ENCODE results near the gene ST8SIA1. TPM values are rescaled to one million over a fixed set of nuclear protein-coding genes. Genes with fewer than 3 reads are reported as not detected.

The ST8SIA1 gene
- total RNA-seq, 1 donor from 2014 or later, result 1.5 TPM

DNA sequence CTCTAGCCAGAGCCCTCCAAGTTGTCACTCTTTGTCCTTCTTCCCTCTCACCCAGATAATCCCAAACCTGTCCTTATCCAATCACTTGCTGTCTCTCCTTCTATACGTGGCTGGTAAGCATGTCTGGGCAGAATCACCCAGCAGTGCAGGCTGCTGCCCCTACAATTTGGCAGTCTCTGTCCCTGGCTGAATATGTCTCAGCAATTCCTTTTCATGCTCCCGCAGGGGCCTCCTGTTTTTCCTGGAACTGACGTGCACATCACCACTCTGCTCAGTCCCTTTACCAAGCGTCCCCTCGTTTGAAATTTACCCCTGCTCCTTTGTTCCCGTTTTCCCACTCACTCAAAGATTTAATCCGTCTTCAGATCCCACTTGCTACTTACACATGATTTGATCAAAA, 80.0 kb downstream of the ST8SIA1 start:
- intact Hi-C loops (cut with DNase I), result no loop called here
- no peak for DNase-seq (ENCODE audit: low spot score)

DNA sequence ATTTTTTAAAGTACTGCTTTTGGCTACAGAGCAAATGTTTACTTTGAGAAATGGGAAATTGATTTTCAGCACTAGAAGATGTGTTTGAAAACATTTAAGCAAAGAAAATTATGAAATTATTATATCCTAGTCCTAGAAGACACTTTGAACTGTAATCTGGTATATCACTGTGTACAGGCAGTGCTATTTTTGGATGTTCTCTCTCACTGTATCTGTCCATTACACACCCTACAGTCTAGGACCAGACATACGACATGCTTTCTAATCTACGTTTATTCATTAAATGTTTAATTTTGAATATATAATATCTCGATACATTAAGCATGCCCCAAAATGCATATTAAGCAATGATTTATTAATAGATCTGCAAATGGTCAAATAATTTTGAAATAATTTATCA, 82.5 kb downstream of the ST8SIA1 start:
- intact Hi-C loops (cut with DNase I), result no loop called here
- no peak for DNase-seq (ENCODE audit: low spot score)

DNA sequence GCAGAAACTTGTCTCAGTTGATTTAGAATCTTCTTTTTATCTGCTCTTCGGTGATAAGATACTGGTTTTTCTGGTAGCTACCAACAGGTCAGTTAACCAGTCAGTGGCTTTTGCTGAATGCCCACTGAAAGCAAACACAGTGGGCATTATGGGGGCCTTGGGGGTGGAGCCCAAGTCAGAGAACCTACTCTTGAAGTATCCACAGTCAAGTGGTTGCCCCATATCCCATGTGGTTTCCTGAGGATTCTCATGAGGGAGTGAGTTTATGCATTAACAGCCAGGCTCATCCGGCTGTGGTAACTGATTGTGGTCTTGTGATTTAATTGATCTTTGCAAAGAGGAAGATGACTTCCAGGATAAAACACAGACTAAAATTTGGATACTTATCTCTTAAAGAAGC, 83.7 kb downstream of the ST8SIA1 start:
- intact Hi-C loops (cut with DNase I), result no loop called here
- DNase-seq (ENCODE audit: low spot score), result no peak

DNA sequence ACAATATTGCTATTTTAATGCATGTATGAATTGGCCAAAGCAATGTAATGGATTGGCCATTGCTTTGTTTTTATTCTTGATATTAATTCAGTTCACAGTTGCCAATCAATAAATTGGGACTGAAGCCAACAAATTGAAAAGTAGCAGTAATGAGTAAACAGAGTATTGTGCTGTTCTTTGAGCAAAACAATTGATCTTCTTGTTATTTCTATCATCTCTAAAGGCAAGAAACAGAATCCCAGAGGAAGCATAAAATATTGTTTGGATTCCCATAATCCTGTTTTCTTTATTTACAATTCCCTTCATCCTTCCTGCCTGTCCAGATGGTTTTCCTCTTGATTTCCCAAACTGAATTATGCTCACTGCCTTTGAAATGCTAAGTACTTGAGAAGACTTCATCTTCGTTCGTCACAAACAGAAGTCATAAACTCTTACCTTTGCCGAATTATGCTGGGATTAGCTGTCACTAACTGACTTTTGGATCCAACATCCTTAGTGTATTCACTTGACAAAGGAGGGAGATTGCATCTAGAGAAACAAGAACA, 85.9 kb downstream of the ST8SIA1 start:
- no peak for DNase-seq (ENCODE audit: low spot score)
- intact Hi-C loops (cut with DNase I), result no loop called here

DNA sequence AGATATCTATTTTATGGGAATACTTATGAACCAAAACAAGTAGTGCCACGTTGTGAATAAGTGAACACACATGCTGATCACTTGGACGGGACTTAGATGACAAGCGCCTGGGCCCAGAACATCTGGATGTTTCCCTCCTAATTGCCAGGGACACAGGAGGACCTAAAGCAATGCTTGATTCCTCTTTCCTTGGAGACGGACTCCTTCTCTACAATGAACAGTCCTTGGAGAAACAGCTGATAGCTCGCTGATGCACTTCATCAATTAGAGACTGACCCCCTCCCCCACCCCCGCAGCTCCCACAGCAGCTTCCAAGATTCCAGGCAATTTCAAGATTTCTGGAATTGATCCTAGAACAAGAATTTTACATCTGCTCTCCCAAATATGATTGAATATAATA, 86.4 kb downstream of the ST8SIA1 start:
- DNase-seq (ENCODE audit: low spot score), result no peak
- intact Hi-C loops (cut with DNase I), result no loop called here

DNA sequence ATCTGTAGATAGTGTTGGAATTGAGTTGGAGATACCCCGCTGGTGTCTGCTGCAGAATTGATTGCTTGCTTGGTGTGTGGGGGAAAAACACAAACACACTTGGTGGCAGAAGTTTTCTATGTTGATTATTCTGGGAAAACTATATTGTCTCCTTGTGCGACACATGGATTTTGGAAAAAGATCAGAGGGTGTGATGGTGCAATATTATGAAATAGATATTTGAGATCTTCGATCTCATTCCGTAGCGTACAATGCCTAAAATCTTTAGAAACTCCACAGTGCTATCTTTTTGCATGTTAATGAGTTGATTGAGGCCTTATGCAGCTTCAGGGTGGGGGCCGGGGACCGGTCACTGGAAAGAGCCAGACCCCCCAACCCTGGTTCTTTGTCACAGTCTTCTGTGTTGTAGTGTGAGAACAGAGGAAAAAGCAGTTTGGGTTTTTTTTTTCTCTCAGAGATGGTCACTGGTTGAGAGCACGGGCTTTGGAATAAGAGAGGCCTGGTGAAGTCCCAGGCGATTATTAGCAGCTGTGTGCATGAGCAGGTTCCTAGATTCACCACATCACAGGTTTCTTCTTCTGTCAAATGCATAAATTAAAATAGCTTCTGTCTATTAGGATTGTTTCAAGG, 88.2 kb downstream of the ST8SIA1 start:
- intact Hi-C loops (cut with DNase I), result no loop called here
- DNase-seq (ENCODE audit: low spot score), result no peak

DNA sequence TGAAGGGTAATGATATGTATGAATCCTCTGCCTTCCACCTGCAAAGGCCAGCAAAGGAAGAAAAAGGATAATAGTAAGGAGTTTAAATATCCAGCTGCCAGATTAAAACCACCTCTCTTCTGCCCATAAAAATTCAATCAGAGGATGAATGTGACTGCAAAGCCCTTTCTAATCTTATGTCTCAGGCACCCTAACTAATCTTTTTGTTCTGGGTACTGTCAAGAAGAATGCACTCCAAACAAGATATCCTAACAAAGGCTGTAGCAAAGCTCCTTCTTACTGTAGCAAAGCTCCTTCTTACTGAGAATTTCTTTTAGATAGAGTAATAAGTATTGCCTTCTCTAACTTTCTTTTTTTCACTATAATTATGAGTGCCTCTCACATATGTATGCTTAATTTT, 91.8 kb downstream of the ST8SIA1 start:
- intact Hi-C loops (cut with DNase I), result no loop called here

DNA sequence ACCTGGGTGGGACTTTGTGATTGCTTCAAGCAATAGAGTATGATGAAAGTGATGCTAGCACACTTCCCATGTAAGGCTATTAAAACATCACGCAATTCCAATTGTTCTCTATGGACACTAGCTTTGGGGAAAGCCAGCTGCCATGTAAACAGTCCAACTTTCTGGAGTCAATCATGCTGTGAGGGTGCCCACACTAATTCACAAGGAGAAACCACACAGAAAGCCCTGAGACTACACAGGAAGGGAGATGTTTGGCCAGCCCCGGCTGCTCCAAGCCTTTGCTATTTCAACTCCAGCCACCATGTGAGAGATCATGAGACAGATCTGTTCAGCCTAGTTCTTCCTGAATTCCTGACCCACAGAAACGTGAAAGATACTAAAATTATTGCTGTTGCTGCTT, 96.3 kb downstream of the ST8SIA1 start:
- intact Hi-C loops (cut with DNase I), result no loop called here
- no peak for DNase-seq (ENCODE audit: low spot score)

More for the DNA sequence above, 91.8 kb downstream of the ST8SIA1 start:
- DNase-seq (ENCODE audit: low spot score), result no peak

DNA sequence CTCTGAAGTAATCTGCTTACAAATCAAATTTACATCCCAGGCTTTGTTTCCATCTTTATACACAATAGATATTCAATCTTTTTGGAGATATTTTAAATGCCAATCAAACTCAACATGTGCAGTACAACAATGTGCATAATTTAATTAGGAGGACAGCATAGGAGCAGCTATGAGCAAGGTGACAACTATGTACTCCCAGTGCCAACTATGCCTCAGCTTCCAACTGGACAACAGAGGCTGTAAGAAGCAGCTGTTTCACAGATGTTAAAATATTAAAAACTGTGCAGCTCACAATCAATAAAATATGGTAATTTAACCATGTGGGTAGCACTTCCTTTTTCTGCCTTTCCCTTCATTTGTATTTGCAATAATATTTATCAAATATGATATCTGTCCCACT, 99.9 kb downstream of the ST8SIA1 start:
- no peak for DNase-seq (ENCODE audit: low spot score)

DNA sequence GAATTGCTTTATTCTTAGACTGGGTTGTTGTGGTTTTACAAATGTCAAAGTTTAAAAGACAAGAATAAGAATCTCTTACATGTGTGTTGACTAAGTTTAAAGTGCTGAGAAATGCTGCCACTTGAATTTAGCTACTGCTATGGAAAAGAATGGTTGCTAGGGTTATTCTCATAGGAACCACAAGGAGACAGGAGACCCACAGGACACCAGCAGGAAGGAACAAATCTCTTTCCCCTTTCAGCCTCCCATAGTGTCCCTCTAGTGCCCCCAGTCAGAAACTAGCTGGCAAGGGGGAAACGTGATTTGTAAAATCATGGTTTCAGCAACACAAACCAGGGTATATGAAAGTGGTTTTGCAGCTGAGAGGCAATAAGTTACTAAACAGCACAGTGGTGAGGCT, 102.7 kb downstream of the ST8SIA1 start:
- no peak for DNase-seq (ENCODE audit: low spot score)
- intact Hi-C loops (cut with DNase I), result no loop called here

More for the DNA sequence above, 99.9 kb downstream of the ST8SIA1 start:
- intact Hi-C loops (cut with DNase I), result no loop called here

DNA sequence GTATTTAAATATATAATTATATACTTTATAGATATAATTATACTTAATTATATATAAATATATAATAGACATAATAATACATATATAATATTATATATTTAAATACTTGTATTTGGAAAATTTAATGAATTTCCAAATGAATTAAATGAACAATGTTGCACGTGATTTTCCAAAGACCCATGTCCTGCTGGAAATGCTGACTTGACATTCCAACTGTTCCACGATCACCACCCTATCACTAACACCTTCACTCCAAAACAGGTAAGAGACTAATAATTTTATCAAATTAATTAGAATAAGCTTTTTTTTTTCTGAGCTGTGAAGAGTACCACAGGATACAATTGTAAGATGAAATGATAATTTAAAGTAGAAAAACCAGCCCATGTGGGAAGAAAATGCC, 103.4 kb downstream of the ST8SIA1 start:
- intact Hi-C loops (cut with DNase I), result no loop called here
- DNase-seq (ENCODE audit: low spot score), result no peak

DNA sequence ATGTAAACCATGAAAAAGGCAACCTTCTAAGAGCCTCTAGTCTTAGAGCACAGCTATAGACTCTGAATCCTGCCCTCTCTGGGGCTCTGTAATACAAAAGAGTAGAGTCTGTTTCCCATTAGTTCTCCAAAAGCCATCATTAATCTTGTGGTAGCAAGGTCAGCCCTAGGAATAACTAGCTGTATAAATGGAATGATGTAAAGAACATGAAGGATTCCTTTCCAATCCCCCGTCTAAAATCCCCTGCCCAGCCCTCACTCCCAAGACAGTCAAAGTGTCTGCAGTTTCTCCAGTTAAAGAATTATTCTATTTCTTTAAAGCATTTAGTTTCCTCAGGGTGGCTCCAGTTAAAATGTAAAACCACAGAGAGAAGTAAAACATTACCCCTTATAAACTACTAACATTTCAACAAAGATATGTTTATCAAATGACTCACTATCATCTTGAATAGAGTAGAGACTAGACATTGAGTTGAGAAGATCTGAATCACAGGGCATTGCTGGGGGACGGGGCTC, 104.2 kb downstream of the ST8SIA1 start:
- no peak for DNase-seq (ENCODE audit: low spot score)
- intact Hi-C loops (cut with DNase I), result no loop called here

DNA sequence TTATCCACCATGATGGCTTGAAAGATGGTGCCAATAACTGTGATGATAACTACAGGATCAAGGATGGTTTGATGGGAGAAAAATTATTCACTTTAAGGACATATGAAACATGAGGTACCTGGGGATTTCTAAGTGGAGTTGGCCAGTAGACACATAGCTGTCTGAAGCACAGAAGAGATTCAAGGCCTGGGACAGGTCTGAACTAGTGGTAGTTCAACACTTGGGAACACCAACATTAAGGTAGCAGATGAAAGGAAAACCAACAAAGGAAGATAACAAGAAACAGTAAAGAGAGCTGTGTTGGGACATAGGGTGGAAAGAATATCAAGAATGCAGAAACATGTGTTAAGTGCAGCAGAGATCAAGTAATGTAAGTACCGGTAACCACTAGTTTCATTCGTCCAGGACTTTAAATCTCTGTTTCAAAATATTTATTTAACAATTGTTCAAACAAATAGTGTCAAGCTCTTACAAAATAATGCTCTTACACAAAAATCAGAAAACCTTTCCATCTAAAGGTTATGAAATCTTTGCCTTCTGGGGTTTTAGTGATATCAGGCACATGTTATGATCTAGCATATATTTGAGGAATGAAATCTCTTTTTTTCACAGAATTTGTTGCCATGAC, 104.7 kb downstream of the ST8SIA1 start:
- intact Hi-C loops (cut with DNase I), result no loop called here
- DNase-seq (ENCODE audit: low spot score), result no peak

DNA sequence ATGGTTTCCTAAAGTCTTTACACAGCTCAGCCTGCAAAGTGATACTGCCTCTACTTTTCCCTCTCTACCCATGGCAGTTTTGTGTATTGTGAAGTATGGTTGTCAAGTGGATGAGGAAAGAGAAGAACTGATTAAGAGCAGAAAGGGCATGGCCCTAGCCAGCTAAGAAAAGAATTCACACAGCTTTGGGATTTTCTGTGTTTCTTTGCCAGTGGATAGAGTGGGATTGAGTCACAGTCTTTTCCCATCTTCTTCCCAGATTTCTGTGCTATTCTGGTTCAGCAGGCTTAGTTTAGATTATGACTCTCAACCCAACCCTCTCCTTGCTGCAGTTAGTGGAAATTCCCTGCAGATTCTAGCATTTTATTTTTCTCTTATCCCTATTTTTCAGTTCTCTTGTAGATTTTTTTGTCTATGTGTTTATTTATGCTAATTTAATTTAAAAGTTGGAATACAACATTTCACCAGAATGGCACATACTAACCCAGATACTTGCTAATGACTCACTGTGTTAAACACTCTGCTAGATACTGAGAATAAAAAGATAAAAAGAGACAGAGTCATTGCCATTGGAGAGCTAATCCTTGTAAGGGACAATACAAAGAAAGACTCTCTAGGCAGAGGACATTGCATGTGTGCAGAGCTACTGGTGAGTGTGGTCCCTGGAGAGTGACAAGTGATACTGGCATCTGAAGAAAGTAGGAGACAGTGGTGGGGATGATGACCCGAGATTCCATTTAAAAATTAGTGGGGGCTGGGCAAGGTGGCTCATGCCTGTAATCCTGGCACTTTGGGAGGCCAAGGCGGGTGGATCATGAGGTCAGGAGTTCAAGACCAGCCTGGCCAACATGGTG, 106.3 kb downstream of the ST8SIA1 start:
- intact Hi-C loops (cut with DNase I), result no loop called here
- DNase-seq (ENCODE audit: low spot score), result no peak

DNA sequence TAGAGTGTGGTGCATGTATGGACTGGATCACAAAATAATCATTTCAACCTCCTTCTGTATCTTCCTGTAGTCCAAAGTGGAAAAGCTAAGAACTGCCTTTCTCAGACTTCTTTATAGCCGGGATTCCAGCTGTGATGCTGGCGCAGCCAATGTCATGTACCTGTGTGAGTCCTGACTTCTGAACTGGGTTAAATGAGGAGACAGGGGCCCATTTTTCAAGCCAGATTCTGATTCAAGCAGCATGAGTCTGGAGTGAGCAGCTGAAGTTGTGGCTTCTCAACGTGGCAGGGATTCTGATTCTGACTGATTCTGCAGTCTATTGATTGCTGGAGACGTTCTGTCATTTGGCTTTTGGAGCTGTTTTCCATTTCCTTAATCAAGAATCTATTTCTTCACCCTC, 111.2 kb downstream of the ST8SIA1 start:
- no peak for DNase-seq (ENCODE audit: low spot score)
- intact Hi-C loops (cut with DNase I), result no loop called here

DNA sequence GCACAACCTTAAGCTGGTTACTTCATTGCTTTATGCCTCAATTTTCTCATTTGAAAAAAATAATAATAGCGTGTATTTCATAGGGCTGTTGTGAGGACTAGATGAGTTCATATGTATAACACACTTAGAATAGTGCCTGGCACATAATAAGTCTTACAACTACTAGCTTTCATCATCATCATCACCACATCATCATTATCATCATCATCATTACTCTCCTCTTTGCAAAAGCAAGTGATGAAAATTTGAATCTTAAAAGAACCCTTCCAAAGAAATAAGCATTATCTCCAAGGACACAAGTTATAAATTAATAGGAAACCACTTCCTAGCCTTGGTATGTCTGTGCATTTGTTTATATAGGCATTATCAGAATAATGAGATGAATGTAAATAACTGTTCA, 117.0 kb downstream of the ST8SIA1 start:
- intact Hi-C loops (cut with DNase I), result no loop called here
- no peak for DNase-seq (ENCODE audit: low spot score)

DNA sequence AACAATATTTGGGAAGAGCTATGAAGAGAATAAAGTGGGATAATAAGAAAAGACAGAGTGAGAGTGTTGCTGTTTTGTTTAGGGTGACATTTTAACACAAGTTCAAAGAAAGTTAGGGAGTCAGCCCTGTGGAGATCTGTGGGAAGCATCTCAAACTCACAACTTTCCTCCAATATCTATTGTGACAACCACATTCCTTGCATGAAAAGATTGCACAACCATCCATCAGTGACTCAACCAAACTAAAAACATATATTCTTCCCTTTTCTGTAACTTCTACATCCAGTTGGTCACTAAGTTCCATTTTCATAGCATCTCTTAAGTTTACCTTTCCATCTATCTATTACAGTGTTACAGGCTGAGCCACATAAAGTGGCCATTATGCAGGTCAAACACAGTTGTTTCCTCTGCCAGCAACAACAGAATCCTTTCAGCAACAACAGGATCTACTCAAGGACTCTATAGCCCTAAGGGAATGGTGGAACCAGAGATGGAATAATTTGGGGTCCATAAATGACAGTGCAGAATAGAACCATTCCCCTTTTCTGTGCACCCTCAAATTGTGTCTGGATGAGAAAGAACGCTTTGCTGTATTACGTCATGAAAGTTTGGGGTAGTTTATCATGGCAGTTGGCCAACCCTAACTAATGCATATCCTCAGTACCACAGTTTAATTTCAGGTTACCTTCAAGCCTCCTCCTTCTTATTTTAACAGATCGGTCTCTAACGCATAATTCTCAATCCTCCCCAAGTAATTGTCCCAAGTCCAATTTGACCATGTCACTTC, 118.8 kb downstream of the ST8SIA1 start:
- intact Hi-C loops (cut with DNase I), result no loop called here
- no peak for DNase-seq (ENCODE audit: low spot score)

DNA sequence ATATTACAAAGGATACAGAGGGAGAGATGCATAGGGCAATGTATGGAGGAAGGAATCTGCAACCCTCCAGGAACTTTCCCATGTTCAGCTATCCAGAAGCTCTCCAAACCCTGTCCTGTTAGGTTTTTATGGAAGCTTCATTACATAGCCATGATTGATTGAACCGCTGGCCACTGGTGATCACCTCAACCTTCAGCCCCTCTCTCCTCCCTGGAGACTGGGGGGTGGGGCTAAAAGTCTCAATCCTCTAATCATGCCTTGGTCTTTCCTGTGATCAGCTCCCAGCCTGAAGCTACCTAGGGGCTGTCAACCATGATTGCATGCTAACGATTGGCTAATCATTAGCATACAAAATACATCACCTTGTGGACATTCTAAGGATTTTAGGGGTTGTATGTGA, 123.4 kb downstream of the ST8SIA1 start:
- no peak for DNase-seq (ENCODE audit: low spot score)
- intact Hi-C loops (cut with DNase I), result no loop called here

DNA sequence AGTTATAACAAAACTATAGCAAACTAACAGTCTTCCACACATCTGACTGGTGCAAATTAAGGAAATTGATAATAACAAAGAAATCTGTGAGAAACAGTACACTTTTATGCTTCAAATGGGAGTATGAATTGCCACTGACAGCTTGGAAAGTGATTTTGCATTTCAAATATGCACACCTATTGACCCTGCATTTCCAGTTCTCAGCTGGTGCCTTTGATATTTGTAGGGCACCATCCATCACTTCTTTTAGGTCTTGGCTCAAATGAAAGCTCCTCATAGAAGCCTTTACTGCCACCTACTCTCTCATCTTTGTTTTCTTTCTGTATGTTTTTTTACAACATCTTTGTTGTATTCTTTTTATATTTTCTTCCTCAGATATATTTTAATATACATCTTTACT, 125.1 kb downstream of the ST8SIA1 start:
- no peak for DNase-seq (ENCODE audit: low spot score)
- intact Hi-C loops (cut with DNase I), result no loop called here
